Smooth muscle cell (in vitro differentiated cells): ENCODE results near the gene PLXNA2. TPM values are rescaled to one million over a fixed set of nuclear protein-coding genes. Genes with fewer than 3 reads are reported as not detected.

ENCODE experiments used
- DNase-seq: peaks from one replicate; lab custom pipeline; 2025; ENCODE audit not compliant: unreplicated experiment; lab: John Stamatoyannopoulos, UW
- H2AFZ ChIP-seq: fragments of 200-600 bp; sonication (generic); 2 replicates; pipeline ENCODE4 v1.6.0; 2016; ENCODE audit warnings: antibody characterized with exemption, low read depth, mild to moderate bottlenecking
- H3F3A ChIP-seq: fragments of 200-600 bp; sonication (generic); 2 replicates; pipeline ENCODE4 v1.6.0; 2017; ENCODE audit warnings: antibody characterized with exemption, low read depth
- H3K27ac ChIP-seq: fragments of 200-600 bp; sonication (generic); 2 replicates; pipeline ENCODE4 v1.5.1; 2016; ENCODE audit warnings: low read depth, mild to moderate bottlenecking
- H3K27me3 ChIP-seq: fragments of 200-600 bp; sonication (generic); 2 replicates; pipeline ENCODE4 v1.6.1; 2016; ENCODE audit warnings: low read depth, mild to moderate bottlenecking
- H3K36me3 ChIP-seq: fragments of 200-600 bp; sonication (generic); 2 replicates; pipeline ENCODE4 v1.5.1; 2016; ENCODE audit warnings: low read depth
- H3K4me1 ChIP-seq: fragments of 200-600 bp; sonication (generic); 2 replicates; pipeline ENCODE4 v1.5.1; 2016; ENCODE audit warnings: low read depth
- H3K4me2 ChIP-seq: fragments of 200-600 bp; sonication (generic); 2 replicates; pipeline ENCODE4 v1.6.0; 2016; ENCODE audit warnings: mild to moderate bottlenecking
- H3K4me3 ChIP-seq: fragments of 200-600 bp; sonication (generic); 2 replicates; pipeline ENCODE4 v1.5.1; 2016; ENCODE audit warnings: mild to moderate bottlenecking
- H3K79me2 ChIP-seq: fragments of 200-600 bp; sonication (generic); 2 replicates; pipeline ENCODE4 v1.6.0; 2016; ENCODE audit warnings: low read depth, mild to moderate bottlenecking
- H3K9ac ChIP-seq: fragments of 200-600 bp; sonication (generic); 2 replicates; pipeline ENCODE4 v1.6.0; 2016; ENCODE audit warnings: low read depth
- H3K9me3 ChIP-seq: fragments of 200-600 bp; sonication (generic); replicated peaks from 2 replicates; pipeline ENCODE4 v1.5.1; 2016; ENCODE audit warnings: low read depth
- H4K20me1 ChIP-seq: fragments of 200-600 bp; sonication (generic); 2 replicates; pipeline ENCODE4 v1.6.0; 2016; ENCODE audit warnings: low read depth
- CTCF ChIP-seq: fragments of 200-600 bp; sonication (generic); IDR thresholded peaks from 2 replicates; pipeline ENCODE4 v1.5.1; 2017; ENCODE audit warnings: borderline replicate concordance, mild to moderate bottlenecking, antibody characterized with exemption; ENCODE audit not compliant: insufficient read depth, poor library complexity, severe bottlenecking
- WGBS: methylation state at CpG from one replicate; pipeline ENCODE4 v1.1.7; 2016; ENCODE audit warnings: low lambda C conversion rate; 5-methylcytosine and 5-hydroxymethylcytosine counted together
- polyA plus RNA-seq: library from polyadenylated mRNA; unstranded; fragments of >200 nt; fragmentation: Nextera tagmentation; extraction: Ambion mirVana; gene quantifications from 2 replicates; pipeline ENCODE4 v1.2.1, GENCODE V29; 2016
- total RNA-seq: library from RNA; depleted of rRNA; stranded (reverse); fragments of >200 nt; gene quantifications from 2 replicates; pipeline ENCODE4 v1.2.3, GENCODE V29; 2014

The PLXNA2 gene
- total and polyA plus RNA-seq, 2 experiments from 2014 or later, result 8.2 to 8.7 TPM

- WGBS, result 88% methylated on average over 7 of the region's 7 CpGs
- Histone ChIP-seq H4K20me1 (peaks cover 25% of the 10 kb centered on the region), H3K27ac (no peak overlapping the region), H3K9me3 (no peaks in the 10 kb centered on the region), H2AFZ (no peak overlapping the region), H3K9ac (no peak overlapping the region), H3K36me3 (no peaks in the 10 kb centered on the region), H3K4me3 (no peak overlapping the region), H3K27me3 (no peaks in the 10 kb centered on the region), H3F3A (no peaks in the 10 kb centered on the region), H3K4me2 (no peak overlapping the region), H3K79me2 (no peaks in the 10 kb centered on the region), H3K4me1 (peaks cover 8% of the 10 kb centered on the region)
- DNase-seq, result no peak
- no peak for TF ChIP-seq CTCF
These were observed 72.4 kb downstream of the PLXNA2 start for GRCh38 chr1:208171616-208172422.

- TF ChIP-seq CTCF, result no peak
- DNase-seq, result no peak
- 73% methylated on average over 4 of the region's 4 CpGs for WGBS
- Histone ChIP-seq H4K20me1 (peaks cover 32% of the 10 kb centered on the region), H2AFZ (no peak overlapping the region), H3K4me2 (no peak overlapping the region), H3K9me3 (no peaks in the 10 kb centered on the region), H3F3A (no peaks in the 10 kb centered on the region), H3K79me2 (no peaks in the 10 kb centered on the region), H3K4me1 (peaks cover 8% of the 10 kb centered on the region), H3K27ac (no peak overlapping the region), H3K4me3 (no peak overlapping the region), H3K36me3 (no peaks in the 10 kb centered on the region), H3K27me3 (no peaks in the 10 kb centered on the region), H3K9ac (no peak overlapping the region)
These were observed 73.9 kb downstream of the PLXNA2 start for GRCh38 chr1:208170252-208170651.

- DNase-seq, result no peak
- H3K27me3 ChIP-seq, result no peaks in the 10 kb centered on the region
- peaks cover 8% of the 10 kb centered on the region for H3K4me1 ChIP-seq
- H3K9ac ChIP-seq, result no peak overlapping the region
- H2AFZ ChIP-seq, result no peak overlapping the region
- no peak overlapping the region for H3K27ac ChIP-seq
- no peaks in the 10 kb centered on the region for H3F3A ChIP-seq
- H3K4me2 ChIP-seq, result no peak overlapping the region
- no peak for TF ChIP-seq CTCF
- H4K20me1 ChIP-seq, result peaks cover 32% of the 10 kb centered on the region
- H3K79me2 ChIP-seq, result no peaks in the 10 kb centered on the region
- H3K9me3 ChIP-seq, result no peaks in the 10 kb centered on the region
- H3K36me3 ChIP-seq, result no peaks in the 10 kb centered on the region
- H3K4me3 ChIP-seq, result no peak overlapping the region
- WGBS, result 73% methylated on average over 8 of the region's 8 CpGs
These were observed 74.9 kb downstream of the PLXNA2 start for GRCh38 chr1:208169081-208169879.
